Measurements from ENCODE around the gene MROH9.
A peak's percentile ranks its signal among the peaks of the same experiment; 100 is the strongest.
"Not testable (repeated sequence)": the region's sequence is repeated elsewhere in the genome, so short reads cannot be mapped to it uniquely, and the experiment has no call there.

Gene MROH9

GRCh38 chr1:170929835-170930554 is 5.3 kb upstream of the MROH9 start:
- TF ChIP-seq, protein P1, sequence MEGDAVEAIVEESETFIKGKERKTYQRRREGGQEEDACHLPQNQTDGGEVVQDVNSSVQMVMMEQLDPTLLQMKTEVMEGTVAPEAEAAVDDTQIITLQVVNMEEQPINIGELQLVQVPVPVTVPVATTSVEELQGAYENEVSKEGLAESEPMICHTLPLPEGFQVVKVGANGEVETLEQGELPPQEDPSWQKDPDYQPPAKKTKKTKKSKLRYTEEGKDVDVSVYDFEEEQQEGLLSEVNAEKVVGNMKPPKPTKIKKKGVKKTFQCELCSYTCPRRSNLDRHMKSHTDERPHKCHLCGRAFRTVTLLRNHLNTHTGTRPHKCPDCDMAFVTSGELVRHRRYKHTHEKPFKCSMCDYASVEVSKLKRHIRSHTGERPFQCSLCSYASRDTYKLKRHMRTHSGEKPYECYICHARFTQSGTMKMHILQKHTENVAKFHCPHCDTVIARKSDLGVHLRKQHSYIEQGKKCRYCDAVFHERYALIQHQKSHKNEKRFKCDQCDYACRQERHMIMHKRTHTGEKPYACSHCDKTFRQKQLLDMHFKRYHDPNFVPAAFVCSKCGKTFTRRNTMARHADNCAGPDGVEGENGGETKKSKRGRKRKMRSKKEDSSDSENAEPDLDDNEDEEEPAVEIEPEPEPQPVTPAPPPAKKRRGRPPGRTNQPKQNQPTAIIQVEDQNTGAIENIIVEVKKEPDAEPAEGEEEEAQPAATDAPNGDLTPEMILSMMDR (IDR thresholded peaks at IDR 0.05; ENCODE audit: borderline replicate concordance, control extremely low read depth, extremely low read depth, insufficient read depth, missing control alignments), result peak; percentile 75
- peak; percentile 58 for DNase-seq (ENCODE audit: low spot score)
- in situ Hi-C loops (cut with MboI; ENCODE audit: low sequenced_read_pairs, unreplicated experiment), result no loop called here

GRCh38 chr1:170931650-170932049 is 3.7 kb upstream of the MROH9 start:
- in situ Hi-C loops (cut with MboI; ENCODE audit: low sequenced_read_pairs, unreplicated experiment), result no loop called here
- TF ChIP-seq, protein P1 (IDR thresholded peaks at IDR 0.05; ENCODE audit: borderline replicate concordance, control extremely low read depth, extremely low read depth, insufficient read depth, missing control alignments), result no peak
- DNase-seq (ENCODE audit: low spot score), result no peak

- TF ChIP-seq, protein P1 (IDR thresholded peaks at IDR 0.05; ENCODE audit: borderline replicate concordance, control extremely low read depth, extremely low read depth, insufficient read depth, missing control alignments), result no peak
- in situ Hi-C loops (cut with MboI; ENCODE audit: low sequenced_read_pairs, unreplicated experiment), result no loop called here
- no peak for DNase-seq (ENCODE audit: low spot score)
Observed at GRCh38 chr1:170932236-170932635, 3.1 kb upstream of the MROH9 start.

DNA sequence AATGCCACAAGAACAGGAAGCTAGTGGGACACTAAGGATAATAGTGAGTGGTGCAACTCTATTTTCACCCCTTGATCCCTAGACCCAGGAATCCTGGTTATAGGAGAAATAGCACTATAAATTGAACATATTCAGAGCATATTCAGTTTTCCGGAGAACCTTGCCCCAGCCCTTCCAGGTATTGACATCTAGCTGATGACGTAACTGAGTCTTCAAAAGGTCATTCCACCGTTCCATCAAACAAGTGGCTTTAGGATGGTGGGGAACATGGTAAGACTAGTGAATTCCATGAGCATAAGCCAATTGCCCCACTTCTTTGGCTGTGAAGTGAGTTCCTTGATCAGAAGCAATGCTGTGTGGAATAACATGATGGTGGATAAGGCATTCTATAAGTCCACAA is 2.9 kb downstream of the MROH9 start:
- in situ Hi-C loops (cut with MboI; ENCODE audit: low sequenced_read_pairs, unreplicated experiment), result no loop called here
- TF ChIP-seq, protein P1 (IDR thresholded peaks at IDR 0.05; ENCODE audit: borderline replicate concordance, control extremely low read depth, extremely low read depth, insufficient read depth, missing control alignments), result no peak
- DNase-seq (ENCODE audit: low spot score), result no peak

DNA sequence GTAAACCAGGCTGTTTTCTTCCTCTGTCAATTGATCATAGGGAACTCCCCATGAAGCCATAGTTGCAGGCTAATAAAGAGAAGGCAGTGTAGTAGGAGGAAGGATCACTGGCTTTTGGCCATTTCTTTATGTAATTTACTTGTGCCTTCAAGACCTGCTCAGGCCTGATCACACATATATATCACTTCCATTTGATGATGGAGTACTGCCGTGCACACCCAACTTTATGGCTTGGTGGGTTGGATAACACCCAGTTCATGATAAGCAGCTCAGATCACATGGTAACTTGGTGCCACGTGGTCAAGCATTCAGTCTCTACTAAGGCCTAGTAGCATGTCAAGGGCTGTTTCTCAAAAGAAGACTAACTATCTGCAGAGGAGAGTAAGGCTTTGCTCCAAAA is 4.1 kb downstream of the MROH9 start:
- DNase-seq (ENCODE audit: low spot score), result no peak
- in situ Hi-C loops (cut with MboI; ENCODE audit: low sequenced_read_pairs, unreplicated experiment), result no loop called here
- TF ChIP-seq, protein P1 (IDR thresholded peaks at IDR 0.05; ENCODE audit: borderline replicate concordance, control extremely low read depth, extremely low read depth, insufficient read depth, missing control alignments), result no peak

GRCh38 chr1:170951744-170952143 is 16.4 kb downstream of the MROH9 start:
- in situ Hi-C loops (cut with MboI; ENCODE audit: low sequenced_read_pairs, unreplicated experiment); DNase-seq (ENCODE audit: low spot score): not testable (repeated sequence)

DNA sequence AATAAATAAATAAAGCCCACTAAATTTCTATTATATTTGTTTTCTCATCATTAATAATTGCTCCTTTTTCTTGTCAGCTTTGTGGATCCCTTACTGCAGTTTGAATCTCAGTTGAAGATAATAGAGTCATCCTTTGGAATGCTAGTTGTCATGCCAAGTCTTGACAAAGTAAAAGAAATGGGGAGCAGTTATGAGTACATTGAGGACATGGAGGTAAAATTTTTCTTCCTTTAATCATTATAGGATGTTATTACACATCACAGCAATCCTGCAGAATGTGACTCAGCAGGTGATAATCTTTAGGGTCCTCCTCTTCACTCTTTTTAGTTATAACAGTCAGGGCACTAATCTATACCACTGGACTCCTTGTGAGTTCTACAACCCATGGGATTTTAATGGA is 24.1 kb downstream of the MROH9 start:
- TF ChIP-seq, protein P1 (IDR thresholded peaks at IDR 0.05; ENCODE audit: borderline replicate concordance, control extremely low read depth, extremely low read depth, insufficient read depth, missing control alignments), result no peak
- in situ Hi-C loops (cut with MboI; ENCODE audit: low sequenced_read_pairs, unreplicated experiment), result no loop called here
- no peak for DNase-seq (ENCODE audit: low spot score)
